Measurements from ENCODE around the gene RGS14.
"Not testable (repeated sequence)": the region's sequence is repeated elsewhere in the genome, so short reads cannot be mapped to it uniquely, and the experiment has no call there.

RGS14 gene

GRCh38 chr5:177328545-177329231 is 29.0 kb upstream of the RGS14 start:
- DNase-seq, result no peak

- no peak for DNase-seq
Observed at GRCh38 chr5:177329883-177330282, 27.8 kb upstream of the RGS14 start.

- DNase-seq, result no peak
Observed at GRCh38 chr5:177330991-177331842, 26.5 kb upstream of the RGS14 start.

GRCh38 chr5:177332031-177332895 is 25.5 kb upstream of the RGS14 start:
- DNase-seq, result no peak

GRCh38 chr5:177332896-177333260 is 24.8 kb upstream of the RGS14 start:
- no peak for DNase-seq

- no peak for DNase-seq
Observed at GRCh38 chr5:177333420-177334154, 24.1 kb upstream of the RGS14 start.

GRCh38 chr5:177334155-177334551 is 23.6 kb upstream of the RGS14 start:
- DNase-seq, result no peak

GRCh38 chr5:177334781-177335700 is 22.7 kb upstream of the RGS14 start:
- no peak for DNase-seq

- DNase-seq, result no peak
Observed at GRCh38 chr5:177335701-177336065, 22.0 kb upstream of the RGS14 start.

GRCh38 chr5:177336112-177336511 is 21.6 kb upstream of the RGS14 start:
- DNase-seq, result no peak

- no peak for DNase-seq
Observed at GRCh38 chr5:177336603-177337494, 20.9 kb upstream of the RGS14 start.

- no peak for DNase-seq
Observed at GRCh38 chr5:177338251-177339106, 19.2 kb upstream of the RGS14 start.

GRCh38 chr5:177339107-177339638 is 18.6 kb upstream of the RGS14 start:
- no peak for DNase-seq

GRCh38 chr5:177343000-177343399 is 14.7 kb upstream of the RGS14 start:
- DNase-seq, result not testable (repeated sequence)

GRCh38 chr5:177343777-177344176 is 13.9 kb upstream of the RGS14 start:
- no peak for DNase-seq

- DNase-seq, result no peak
Observed at GRCh38 chr5:177344891-177345290, 12.8 kb upstream of the RGS14 start.

GRCh38 chr5:177346820-177347219 is 10.9 kb upstream of the RGS14 start:
- DNase-seq, result no peak

- no peak for DNase-seq
Observed at GRCh38 chr5:177347699-177348098, 10.0 kb upstream of the RGS14 start.

GRCh38 chr5:177349362-177349647 is 8.4 kb upstream of the RGS14 start:
- no peak for DNase-seq

GRCh38 chr5:177349762-177350161 is 8.0 kb upstream of the RGS14 start:
- DNase-seq, result no peak
